HL-60 (cell line): ENCODE data around the gene THRB.

Experiments
- DNase-seq, 2 experiments: peaks; one replicate each; pipeline ENCODE4 v3.0.0-alpha.2; 2010 to 2020; ENCODE audit warnings: low read depth in 1 of 2, low spot score in 1 of 2
- H3K27ac ChIP-seq: fragments of 250-450 bp; sonication (Bioruptor Pico); replicated peaks from 2 replicates; pipeline ENCODE4 v1.5.1; 2020; ENCODE audit warnings: mild to moderate bottlenecking, moderate library complexity
- H3K27me3 ChIP-seq: fragments of 250-450 bp; sonication (Bioruptor Pico); 2 replicates; pipeline ENCODE4 v1.5.1; 2021; ENCODE audit warnings: mild to moderate bottlenecking, moderate library complexity; ENCODE audit not compliant: insufficient read depth, poor library complexity, severe bottlenecking
- H3K4me3 ChIP-seq: replicated peaks from 2 replicates; pipeline ENCODE4 v1.5.1; 2011; ENCODE audit warnings: mild to moderate bottlenecking, control low read depth, low read length; ENCODE audit not compliant: insufficient read depth
- CTCF ChIP-seq: IDR thresholded peaks from one replicate; pipeline ENCODE4 v1.5.1; 2011; ENCODE audit warnings: low read length, control low read depth, inconsistent platforms; ENCODE audit not compliant: insufficient read depth
- GABPA ChIP-seq: IDR thresholded peaks from 2 replicates; pipeline ENCODE4 v1.6.1; 2012; ENCODE audit warnings: low read depth
- POLR2AphosphoS5 ChIP-seq: IDR thresholded peaks from 2 replicates; pipeline ENCODE4 v1.6.1; 2012; ENCODE audit warnings: low read depth
- REST ChIP-seq: IDR thresholded peaks from 2 replicates; pipeline ENCODE4 v1.6.1; 2012; ENCODE audit warnings: low read depth; ENCODE audit not compliant: insufficient replicate concordance
- SPI1 ChIP-seq: IDR thresholded peaks from 2 replicates; pipeline ENCODE4 v1.6.1; 2012; ENCODE audit warnings: low read depth, mild to moderate bottlenecking, borderline replicate concordance

Gene THRB

GRCh38 chr3:24299246-24299805, 195.3 kb downstream of the THRB start:
- TF ChIP-seq POLR2AphosphoS5 (no peak), SPI1 (no peak), REST (no peak), CTCF (no peak), GABPA (no peak)
- Histone ChIP-seq H3K27ac (no peak overlapping the region), H3K27me3 (no peaks in the 10 kb centered on the region), H3K4me3 (no peak overlapping the region)
- DNase-seq = no peak

DNA sequence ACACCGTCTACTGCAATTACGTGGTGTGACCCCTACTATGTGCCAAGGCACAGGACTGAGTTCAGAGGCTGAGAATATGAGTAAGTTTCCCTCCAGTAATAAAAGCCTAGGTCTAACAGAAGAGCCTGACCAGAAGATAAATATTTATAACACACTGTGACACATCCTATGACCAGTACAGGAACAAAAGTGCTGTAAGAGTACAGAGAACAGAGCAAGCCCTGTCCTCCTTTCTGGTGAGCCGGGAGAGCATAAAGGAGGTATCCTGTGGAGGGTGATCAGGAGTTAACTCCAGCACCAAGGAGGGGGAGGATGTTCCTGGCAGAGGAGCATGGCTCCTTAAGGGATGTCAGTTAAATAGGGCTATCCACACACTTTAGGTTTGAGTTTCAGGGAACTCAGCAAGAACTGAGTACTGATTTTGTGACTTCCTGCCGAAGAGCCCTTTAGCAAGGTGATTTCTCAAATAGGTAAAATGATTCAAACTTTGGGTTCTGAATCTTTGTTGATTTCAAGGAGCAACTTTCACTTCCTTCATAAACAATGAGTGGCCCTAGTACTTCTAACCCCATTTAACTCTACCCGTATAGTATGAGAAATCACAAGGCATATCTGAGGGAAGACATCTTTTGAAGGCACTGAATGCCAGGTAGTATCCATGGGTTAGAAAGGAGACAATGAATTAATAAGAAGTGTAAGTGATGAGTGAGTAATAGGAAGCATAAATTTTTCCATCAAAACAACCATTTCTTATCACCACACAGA, 198.0 kb downstream of the THRB start:
- H3K27me3 ChIP-seq = no peaks in the 10 kb centered on the region
- no peak for DNase-seq
- no peak overlapping the region for H3K4me3 ChIP-seq
- TF ChIP-seq REST (no peak), POLR2AphosphoS5 (no peak), GABPA (no peak), SPI1 (no peak), CTCF (no peak)
- H3K27ac ChIP-seq = no peak overlapping the region

GRCh38 chr3:24294150-24294549, 200.5 kb downstream of the THRB start:
- H3K4me3 ChIP-seq = no peak overlapping the region
- H3K27me3 ChIP-seq = no peaks in the 10 kb centered on the region
- H3K27ac ChIP-seq = no peak overlapping the region
- DNase-seq = no peak
- TF ChIP-seq REST = no peak
- TF ChIP-seq POLR2AphosphoS5 = no peak
- no peak for TF ChIP-seq GABPA
- no peak for TF ChIP-seq CTCF
- TF ChIP-seq SPI1 = no peak
